GDM1 (cell line): Measurements from ENCODE around the gene GYS2.
"Not testable (repeated sequence)": the region's sequence is repeated elsewhere in the genome, so short reads cannot be mapped to it uniquely, and the experiment has no call there.

ENCODE experiments used
- DNase-seq: peaks from one replicate; lab custom pipeline; 2025; lab: John Stamatoyannopoulos, UW

GYS2 gene

DNA sequence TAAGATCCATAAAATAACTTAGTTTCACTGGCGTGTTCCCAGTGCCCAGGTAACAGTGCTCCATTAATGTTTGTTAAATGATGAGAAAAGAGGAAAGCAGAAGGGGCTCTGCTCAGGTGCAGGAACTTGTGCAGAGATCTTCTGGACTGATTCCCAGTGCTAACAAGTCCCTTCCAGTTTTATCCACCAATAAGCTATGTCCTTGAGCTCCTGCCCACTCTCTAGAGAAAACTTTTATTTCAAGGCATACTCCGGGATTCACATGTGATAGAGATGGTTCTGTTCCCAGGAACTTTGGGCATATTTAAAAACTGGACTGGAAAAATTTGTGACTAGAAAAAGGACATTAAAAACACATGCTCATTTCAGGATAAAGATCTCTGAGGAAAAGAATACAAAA, 1.9 kb downstream of the GYS2 start:
- no peak for DNase-seq

DNA sequence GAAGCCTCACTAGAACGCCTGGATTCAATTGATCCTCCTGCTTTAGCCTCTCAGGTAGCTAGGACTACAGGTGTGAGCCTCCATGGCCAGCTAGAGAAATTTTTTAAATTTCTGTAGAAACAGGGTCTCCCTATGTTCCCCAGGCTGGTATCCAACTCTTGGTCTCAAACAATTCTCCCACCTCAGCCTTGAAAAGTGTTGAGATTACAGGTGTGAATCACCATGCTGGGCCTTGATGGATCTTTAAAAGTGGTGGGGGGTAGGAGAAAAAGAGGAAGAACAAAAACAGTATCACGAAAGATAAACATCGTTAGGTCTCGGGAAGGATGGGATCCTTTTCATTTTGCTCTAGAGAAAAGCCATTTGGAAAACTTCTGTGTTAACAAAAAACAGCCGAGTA, 4.5 kb downstream of the GYS2 start:
- no peak for DNase-seq

DNA sequence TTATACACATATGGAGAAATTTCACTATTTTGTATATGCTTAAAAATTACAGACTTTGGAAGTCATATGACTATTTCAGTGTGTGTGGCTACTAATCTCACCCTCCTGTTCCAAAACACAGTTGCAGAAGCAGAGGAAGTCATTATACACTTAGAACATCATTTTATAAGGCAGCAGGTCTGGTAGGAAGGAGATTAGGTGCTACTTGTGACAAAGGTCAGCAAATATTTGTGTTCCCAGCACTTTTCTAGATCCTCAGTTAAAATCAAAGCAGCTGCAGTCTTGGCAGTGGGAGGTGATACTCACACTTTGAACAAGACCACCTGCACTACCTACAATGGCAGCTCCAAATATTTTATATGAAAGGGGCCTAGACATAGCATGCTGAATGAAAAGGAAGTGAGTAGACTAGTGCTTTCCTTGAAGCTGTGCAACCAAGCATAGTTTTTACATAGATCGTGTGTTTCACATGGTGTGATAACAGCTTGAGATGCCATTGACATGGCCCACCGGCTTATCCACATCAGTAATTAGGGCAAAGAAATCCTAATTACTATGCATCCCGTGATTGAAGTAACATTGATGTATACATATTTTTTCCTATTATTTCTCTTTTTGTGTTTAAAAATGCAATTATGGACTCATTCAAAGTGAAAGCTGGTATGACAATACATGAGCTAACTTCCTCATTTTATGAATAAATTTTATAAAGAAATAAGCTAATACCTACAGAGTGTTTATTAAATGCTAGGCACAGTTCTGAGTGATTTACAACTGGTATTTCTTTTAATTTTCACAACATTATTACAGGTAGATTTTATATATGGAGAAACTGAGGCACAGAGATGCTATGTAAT, 5.3 kb downstream of the GYS2 start:
- DNase-seq, result no peak

DNA sequence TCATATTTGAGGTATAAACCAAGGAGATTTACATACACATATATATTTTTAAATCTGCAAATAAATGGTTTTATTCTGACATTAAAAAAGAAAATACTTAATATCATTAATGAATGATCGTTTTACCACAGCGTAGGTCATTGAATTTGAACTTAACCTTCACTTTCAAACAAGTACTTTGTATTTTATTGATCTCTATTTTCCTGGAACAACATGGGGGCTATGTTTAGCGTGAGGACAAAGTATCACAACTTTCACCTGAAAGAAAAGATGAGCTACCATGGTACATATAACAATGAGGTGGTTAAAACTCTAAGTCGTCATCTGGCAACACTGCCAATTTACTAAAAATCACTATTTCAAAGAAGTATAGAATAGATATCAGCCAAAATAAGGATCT, 6.0 kb downstream of the GYS2 start:
- no peak for DNase-seq

DNA sequence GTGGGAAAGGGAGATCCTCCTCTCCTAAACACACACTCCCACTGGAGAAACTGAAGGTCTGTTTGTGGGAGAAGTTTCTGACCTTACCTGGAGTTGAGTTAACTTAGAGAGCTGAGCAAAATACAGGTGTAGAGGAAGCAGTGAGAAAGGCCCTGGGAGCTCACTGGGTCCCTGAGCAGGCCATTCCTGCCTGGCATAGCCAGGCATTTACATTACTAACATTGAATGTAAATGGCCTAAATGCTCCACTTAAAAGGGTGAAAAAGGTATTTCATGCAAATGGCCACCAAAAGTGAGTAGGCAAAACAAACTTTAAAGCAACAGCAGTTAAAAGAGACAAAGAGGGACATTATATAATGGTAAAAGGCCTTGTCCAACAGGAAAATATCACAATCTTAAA, 9.3 kb downstream of the GYS2 start:
- DNase-seq, result not testable (repeated sequence)

DNA sequence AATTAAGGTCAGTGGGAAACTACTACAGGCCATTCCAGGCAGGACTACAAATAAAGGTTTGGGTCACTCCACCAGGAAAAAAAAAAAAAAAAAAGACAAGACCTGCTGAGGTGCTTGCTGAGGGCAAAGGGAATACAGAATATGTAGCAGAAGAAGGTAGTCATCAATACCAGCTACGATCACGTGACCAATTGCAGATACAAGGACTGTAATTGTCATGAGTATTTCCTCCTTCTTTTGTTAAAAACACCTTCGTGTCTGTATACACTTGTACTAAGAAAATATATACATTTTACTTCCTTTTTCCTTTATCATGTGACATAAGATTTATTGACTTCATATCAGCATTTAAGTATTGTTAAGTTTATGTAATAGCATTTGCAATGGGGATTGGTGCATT, 19.2 kb downstream of the GYS2 start:
- DNase-seq, result no peak

DNA sequence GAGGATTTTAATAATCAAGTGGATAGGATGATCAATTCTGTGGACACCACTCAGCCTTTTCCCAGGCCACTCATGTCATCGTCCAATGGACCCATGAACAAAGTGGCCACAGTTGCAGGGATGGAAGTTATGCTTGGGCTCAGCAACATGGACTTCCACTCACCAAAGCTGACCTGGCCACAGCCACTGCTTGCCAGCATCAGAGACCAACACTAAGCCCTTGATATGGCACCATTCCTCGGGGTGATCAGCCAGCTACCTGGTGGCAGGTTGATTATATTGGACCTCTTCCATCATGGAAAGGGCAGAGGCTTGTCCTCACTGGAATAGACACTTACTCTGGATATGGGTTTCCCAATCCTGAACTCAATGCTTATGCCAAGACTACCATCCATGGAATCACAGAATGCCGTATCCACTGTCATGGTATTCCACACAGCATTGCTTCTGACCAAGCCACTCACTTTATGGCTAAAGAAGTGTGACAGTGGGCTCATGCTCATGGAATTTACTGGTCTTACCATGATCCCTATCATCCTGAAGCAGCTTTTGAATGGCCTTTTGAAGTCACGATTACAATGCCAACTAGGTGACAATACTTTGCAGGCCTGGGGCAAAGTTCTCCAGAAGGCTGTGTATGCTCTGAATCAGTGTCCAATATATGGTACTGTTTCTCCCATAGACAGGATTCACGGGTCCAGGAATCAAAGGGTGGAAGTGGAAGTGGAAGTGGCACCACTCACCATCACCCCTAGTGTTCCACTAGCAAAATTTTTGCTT, 20.1 kb downstream of the GYS2 start:
- not testable (repeated sequence) for DNase-seq

DNA sequence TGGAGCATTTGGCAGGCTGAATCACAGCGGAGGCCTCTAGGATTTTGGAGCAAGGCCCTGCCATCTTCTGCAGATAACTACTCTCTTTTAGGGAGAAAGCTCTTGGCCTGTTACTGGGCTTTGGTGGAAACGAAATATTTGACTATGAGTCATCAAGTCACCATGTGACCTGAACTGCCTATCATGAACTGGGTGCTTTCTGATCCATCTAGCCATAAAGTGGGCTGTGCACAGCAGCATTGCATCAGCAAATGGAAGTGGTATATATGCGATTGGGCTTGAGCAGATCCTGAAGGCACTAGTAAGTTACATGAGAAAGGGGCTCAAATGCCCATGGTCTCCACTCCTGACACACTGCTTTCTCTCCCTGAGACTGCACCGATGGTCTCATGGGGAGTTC, 21.1 kb downstream of the GYS2 start:
- no peak for DNase-seq

DNA sequence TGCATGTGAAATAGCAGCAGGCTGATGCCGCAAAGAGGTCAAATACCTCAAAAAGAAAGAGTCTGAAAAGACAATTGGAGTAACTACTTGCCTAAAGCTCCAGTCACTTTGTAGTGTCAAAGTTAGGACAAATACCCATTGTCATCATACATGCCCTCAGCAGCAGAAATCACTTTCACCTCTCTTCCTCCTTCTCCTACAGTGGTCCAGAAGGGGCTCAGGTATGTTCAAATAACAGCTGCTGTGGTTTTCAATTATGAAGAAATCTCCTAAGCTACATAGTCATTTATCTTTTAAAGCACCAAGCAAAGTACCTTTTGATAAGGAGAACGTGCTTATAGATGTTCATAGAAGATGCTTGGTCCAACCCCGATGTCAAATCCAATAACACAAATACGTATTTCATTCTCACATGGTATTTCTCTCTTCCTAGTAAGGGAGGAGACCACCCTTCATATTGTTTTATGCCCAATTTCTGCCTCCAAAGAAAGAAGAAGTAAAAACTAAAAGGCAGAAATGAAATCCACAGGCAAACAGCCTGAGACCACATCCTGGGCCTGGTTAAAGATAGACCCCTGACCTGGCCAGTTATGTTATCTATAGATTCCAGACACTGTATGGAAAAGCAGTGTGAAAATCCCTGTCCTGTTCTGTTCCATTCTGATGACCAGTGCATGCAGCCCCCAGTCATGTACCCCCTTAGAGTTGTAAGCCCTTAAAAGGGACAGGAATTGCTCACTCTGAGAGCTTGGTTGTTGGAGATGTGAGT, 23.7 kb downstream of the GYS2 start:
- no peak for DNase-seq

DNA sequence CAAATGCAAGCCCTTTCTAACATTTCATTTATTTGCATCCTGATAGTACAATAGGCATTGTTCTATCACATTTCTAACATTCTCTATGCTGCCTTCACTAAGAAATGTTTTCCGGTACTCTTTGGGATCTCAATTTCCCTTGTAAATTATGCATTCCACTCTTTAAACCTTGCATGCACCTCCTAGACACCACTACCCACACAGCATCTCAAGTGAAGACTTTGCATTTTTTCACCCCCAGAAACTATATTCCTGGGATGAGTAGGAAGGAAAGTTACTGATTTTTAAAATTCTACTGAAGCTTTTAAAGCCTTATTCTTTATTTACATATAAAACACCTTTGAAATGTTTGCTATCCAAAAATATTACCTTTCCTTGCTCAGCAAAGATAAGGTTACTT, 27.1 kb downstream of the GYS2 start:
- no peak for DNase-seq

DNA sequence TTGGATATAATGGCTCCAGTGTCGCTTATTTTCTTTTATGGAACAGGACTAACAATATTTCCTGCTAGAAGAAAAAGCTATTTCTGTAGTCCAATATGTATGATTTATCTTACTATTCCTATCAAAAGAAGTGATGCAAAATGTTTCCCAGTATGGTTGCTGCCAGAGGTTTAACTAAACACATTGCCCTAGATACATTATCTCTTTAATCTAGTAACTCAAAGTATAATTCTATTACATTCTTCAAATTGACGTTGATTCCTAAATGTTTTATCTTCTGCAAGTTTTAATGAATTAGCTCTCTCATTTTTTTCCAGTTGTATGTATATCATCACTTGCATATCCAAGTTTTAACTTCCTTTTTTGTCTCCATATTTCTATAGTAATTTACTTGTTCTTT, 28.2 kb downstream of the GYS2 start:
- DNase-seq, result no peak

DNA sequence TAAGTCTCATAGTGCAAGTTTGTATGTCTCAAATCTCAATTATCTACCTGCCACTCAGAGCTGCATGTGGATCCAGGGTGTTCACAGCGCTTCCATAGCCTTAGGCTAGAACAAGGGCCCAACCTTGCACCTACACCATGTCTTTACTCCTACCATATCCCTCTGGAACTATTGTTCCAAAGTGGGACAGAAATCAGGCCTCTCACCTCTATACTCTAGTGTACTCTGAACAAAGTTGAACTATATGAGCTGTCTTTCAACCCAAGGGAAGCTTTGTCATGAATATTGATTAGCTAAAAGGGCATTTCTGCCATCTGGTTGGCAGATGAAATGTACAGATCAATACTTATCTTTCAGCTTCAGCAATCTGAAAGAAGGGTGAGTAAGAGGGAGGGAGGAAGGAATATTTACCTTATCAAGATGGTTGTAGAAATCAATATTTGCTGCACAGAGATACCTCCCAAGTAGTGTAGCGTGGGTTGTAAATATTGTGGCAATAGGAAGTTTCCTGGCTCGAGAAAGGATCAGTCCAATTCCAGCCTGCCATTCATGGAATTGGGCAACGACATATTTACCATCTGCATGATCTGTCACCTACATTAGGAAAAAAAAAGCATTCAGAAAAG, 30.8 kb downstream of the GYS2 start:
- no peak for DNase-seq

DNA sequence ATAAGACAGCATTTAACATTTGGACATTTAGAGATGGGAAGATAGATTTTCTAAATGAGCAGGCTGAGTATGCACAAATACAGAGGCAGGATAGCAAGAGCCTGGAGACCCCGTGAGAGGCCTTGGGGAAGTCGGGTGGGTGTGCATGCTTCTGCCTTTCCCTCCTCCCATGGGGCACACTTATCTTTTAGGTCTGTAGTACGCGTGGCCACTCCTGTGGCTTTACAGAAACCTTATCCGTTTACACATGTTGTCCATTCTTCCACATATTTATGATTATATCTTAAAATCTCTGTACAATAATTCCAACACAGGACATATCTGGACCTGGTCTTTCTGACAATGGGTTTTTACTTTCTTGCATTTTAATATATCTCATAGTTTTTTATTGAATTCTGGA, 33.6 kb downstream of the GYS2 start:
- no peak for DNase-seq

DNA sequence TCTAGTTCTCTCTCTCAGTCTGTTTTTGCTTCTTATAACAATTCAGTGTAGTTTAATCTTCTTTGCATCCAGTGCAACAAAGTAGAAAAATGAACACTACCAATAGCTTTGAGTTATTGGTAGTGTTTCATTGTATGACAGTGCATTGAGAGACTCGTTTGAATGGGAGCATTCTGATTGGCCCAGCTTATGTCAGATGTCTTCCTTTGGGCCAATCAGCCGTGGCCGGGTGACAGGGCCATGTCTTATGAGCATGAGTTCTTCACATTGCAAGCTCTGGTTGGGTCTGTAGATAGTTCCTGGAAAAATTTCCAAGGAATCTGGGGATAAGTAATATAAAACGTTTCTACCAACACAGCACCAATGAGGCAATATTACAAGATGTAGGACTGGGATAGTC, 36.5 kb downstream of the GYS2 start:
- DNase-seq, result no peak

DNA sequence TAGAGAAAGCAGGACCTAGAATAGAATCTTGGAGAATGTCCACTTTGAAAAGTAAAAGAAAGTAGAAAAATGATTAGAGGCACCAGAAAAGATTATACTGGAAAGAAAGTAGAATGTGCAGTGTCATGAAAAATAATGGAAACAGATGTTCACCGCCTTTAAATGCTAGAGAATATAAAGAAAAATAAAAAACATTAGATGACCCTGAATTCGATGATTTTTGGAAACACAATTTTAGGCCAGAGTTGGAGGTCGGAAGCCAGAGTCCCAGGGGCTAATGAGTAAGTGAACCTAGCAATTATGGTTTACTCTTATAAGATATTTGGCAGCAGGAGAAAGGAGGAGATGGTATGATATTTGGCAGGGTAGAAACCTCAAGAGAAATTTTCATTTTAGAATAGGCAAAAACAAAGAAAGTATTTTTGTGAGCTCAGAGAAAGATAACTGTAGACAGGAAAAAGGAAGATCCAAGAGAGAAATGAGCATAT, 37.7 kb downstream of the GYS2 start:
- DNase-seq, result no peak

DNA sequence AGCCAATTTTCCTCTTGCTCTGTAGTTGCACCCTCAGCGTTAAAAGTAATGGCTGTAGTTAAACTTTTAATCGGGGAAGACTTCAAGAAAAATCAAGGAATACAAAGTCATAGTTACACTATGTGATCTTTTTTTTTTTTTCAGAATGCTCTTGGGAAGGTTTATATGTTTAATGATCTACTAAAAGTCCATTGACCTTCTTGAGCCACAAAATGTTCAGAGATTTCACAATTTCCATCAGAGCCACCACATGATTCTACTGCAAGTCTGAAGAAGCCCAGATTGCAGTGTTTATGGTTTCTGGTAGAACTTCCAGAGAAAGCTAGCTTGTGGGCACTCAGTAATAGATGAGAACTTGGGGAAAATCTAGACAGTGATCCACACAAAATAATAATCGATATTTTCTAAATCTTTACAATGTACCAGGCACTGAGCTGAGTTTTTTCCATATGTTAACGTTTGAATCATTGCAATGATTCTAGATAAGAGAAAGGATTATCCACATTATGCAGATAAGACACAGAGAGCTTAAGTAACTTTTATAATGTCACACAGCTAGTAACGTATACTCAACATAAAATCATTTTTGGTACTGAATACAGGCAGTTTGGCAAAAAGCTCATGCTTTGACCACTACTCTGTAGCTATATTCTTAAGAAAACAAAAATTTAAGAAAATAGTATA, 38.3 kb downstream of the GYS2 start:
- DNase-seq, result no peak

DNA sequence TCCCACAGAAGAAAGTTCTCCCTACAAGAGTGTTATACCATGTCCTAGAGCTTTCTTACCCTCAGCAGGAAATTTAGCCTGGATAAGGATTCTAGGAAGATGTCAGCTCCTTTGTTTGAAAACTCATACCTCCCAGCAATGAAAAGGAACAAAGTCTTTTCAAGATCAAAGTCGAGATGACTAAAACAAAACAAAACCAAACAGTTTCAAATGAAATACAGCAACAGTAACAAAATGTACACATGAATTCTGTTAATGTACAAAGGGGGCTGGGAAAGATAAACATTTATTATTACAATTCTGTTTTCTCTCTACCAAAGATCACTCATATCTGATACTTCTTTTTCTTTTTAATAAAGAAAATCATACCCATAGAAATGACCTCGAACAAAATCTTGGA, 41.8 kb downstream of the GYS2 start:
- no peak for DNase-seq

DNA sequence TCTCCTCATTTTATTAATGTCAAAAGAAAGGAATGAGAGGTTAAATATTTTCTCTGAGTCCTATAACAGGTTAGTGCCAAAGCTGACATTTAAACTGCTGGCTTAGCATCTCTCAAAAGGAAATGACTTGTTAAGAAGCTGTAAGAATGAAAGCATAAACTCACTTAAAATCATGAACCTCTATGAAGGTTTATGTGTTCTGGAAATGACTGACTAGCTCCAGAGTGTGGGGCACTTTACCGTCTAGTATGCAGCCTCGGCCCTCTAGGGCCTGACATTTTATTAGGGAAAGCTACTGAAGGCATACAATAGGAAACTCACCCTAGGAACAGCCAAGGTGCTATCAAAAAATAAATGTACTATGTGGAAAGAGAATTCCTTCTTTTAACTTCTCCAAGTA, 43.5 kb downstream of the GYS2 start:
- DNase-seq, result no peak

DNA sequence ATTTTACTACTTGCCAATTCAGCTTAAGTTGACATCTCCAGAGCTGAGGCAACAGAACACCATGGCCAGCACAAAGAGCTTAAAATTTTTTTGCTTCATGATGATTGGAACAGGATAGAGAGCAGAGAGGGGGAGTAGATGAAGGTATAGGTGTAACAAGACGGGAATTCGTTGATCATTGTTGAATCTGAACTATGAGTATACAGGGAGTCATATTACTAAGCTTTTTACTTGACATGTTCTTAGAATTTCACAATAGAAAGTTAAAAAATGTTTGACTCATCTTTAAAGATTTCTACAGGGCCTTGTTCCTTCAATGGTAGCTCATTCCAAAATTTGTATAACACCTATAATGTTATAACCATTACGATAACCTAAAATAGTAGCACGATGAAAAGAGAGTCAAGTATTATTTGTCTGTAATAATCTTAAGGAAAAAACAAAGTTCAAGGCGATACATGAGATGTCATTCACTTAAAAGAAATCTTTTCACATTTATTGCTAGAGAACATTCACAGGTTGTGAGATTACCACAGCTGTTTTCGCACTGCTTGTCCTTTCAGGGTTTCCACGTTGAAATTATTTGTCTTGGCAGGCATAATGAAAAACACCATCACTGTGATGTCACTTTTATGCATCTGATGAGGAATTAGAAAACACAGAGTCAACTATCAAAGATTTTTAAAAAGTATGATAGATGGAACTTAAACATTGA, 44.6 kb downstream of the GYS2 start:
- DNase-seq, result no peak

DNA sequence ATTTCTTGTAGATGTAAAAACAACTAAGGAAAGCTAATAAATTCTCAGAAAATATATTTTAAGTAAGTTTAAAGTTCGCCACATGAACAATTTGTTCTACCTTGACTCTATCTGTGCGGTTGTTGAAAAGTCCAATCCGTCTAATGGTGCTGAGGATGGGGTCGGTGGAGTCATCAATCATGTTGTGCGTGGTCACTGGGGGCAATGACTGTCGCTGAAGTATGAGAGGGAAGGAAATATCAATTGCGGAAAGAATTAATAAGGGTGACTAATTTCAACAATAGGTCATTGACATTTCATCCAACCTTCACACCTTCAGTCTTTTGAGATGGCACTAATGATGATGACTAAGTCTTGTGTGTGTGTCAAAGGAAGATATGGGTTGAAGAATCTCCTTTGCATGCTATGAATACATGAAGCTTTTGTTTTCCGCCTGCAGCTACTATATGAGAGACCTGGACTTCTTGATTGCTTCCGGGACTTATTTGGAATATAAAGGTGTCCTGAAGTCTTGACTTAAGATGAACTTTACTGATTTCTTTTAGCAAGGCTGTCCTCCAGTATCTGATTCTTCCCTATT, 46.5 kb downstream of the GYS2 start:
- no peak for DNase-seq

DNA sequence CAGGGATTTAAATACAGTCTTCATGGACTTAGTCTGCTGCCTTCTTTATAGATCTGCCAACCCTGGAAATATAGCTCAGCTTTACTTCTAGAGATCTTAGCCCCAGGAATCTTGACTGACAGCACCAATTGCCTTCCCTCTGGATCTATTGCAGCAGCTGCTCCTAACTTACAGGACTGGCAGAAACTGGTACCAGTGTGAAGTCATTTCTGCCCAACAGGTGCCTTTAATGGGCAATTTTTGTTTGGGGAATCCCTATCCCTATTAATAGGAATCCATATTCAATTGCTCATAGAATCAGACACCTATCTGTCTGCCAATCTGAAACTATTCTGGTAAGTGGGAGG, 51.3 kb downstream of the GYS2 start:
- DNase-seq, result no peak
